ENCODE results near the gene B3GNT3.

- no peak for TF ChIP-seq POLR2A (IDR thresholded peaks at IDR 0.05; ENCODE audit: low read depth, low read length)
- no peak for TF ChIP-seq POLR2AphosphoS5 (IDR thresholded peaks at IDR 0.05; ENCODE audit: low read depth, low read length)
Observed at GRCh38 chr19:17796013-17796837, 1.3 kb downstream of the B3GNT3 start.
